NOMO-1 (cell line): ENCODE measurements around the gene QTRT2.

Experiments used
- DNase-seq, 2 experiments: peaks; one replicate each; lab custom pipeline; 2025; ENCODE audit not compliant: unreplicated experiment in 2 of 2; lab: John Stamatoyannopoulos, UW

Gene QTRT2

DNA sequence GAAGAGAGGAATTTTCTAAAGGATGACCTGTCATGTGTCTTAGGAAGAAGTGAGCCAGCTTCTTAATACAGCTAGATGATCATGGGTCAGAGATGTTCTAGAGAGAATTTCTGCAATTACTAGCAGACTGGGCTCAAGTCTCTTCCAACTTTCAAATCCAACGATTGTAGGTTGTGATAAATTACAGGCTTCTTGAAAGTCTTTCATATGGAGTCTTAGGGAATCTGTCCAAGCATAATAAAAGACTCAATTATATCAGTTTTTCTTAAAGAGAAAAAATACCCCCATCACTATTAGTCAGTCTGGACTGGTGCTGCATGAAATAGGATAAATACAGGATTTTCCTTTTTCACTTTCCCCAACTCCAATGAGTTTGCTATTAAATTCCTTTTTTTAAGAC, 63.2 kb downstream of the QTRT2 start:
- DNase-seq = no peak

- DNase-seq = no peak
Measured at GRCh38 chr3:114120211-114120610, 63.7 kb downstream of the QTRT2 start.

DNA sequence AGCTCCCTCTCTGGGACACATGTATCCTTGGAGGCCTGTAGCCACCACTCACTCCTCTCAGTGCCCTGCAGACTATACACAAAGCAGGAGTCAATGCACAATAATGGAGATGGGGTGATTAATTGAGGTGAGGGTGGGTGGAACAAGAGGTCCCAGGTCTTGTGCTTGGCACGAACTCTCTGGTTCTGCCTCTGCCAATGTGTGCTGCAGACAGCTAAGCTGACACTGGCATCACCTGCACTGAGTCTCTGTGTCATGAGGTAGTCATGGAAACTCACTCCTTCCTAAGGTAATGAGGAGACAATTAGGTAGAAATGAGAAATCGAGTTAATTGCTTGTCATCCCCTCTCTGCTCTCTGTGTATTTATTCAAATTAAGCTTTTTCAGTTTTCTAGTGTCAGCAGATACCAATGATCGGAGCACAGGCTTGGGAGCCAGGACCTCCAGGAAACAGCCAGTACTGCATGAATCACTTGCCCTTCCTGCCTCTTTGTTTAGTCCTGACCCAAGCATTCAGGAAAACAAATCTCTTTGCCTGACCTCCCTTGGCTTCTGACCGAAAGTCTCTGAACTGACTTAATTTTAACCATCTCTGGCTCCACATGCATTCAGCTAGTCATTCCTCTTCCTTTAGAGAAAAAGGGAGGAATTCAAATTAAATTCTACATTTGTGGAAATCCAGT, 65.6 kb downstream of the QTRT2 start:
- no peak for DNase-seq

GRCh38 chr3:114126461-114126860, 69.9 kb downstream of the QTRT2 start:
- no peak for DNase-seq

DNA sequence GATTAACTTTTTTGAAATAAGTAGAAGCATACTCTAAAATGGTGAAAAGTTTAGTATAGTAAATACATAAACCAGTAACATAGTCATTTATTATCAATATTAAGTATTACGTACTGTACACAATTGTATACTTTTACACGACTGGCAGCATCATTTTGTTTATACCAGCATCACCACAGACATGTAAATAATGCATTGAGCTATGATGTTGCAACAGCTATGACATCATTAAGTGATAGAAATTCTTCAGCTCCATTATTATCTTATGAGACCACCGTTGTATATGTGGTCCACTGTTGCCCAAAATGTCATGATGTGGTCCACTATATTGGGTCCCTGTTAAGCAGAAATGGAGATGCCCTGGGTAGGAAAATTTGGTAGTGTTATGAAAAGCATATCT, 71.0 kb downstream of the QTRT2 start:
- DNase-seq = no peak

DNA sequence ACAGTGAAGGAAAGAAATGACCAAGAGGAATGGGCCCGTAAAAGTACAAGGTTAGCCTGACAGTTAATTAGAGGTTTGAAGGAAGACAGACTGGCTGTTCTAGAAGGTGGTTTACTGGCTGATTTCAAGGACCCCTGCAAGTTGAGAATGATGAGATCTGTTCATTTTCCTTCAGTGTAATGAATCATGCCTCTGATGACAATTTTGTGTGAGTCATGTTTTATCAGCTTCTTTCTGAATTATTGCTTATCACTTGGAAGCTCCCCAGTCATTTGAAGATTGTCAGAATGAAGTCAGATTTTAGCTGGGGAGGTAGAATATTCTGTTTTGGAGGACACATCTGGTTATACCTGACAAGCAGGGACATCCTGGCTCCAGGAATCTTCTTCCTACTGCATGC, 71.7 kb downstream of the QTRT2 start:
- DNase-seq = no peak

DNA sequence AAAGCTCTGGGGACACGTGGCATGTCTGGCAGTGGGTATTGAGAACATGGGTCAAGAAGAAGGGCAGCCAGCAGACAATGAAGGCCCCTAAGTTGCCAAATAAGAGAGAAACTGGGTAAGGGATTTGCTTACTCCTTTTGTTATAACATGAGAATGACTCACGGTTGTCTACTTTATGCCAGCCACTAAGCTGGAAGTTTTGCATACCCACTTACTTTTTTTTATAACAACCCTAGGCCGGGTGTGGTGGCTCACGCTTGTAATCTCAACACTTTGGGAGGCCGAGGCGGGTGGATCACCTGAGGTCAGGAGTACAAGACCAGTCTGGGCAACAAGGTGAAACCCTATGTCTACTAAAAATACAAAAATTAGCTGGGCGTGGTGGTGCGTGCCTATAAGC, 72.3 kb downstream of the QTRT2 start:
- no peak for DNase-seq

GRCh38 chr3:114132500-114132899, 76.0 kb downstream of the QTRT2 start:
- no peak for DNase-seq

GRCh38 chr3:114133947-114134346, 77.4 kb downstream of the QTRT2 start:
- DNase-seq = no peak
